Smooth muscle cell of the brain vasculature (primary cell): ENCODE measurements around the gene NAP1L1.
A peak's percentile ranks its signal among the peaks of the same experiment; 100 is the strongest.

Experiments
- DNase-seq: peaks from one replicate; pipeline ENCODE4 v3.0.0-alpha.2; 2012; ENCODE audit warnings: low read depth, low spot score

Gene NAP1L1

DNA sequence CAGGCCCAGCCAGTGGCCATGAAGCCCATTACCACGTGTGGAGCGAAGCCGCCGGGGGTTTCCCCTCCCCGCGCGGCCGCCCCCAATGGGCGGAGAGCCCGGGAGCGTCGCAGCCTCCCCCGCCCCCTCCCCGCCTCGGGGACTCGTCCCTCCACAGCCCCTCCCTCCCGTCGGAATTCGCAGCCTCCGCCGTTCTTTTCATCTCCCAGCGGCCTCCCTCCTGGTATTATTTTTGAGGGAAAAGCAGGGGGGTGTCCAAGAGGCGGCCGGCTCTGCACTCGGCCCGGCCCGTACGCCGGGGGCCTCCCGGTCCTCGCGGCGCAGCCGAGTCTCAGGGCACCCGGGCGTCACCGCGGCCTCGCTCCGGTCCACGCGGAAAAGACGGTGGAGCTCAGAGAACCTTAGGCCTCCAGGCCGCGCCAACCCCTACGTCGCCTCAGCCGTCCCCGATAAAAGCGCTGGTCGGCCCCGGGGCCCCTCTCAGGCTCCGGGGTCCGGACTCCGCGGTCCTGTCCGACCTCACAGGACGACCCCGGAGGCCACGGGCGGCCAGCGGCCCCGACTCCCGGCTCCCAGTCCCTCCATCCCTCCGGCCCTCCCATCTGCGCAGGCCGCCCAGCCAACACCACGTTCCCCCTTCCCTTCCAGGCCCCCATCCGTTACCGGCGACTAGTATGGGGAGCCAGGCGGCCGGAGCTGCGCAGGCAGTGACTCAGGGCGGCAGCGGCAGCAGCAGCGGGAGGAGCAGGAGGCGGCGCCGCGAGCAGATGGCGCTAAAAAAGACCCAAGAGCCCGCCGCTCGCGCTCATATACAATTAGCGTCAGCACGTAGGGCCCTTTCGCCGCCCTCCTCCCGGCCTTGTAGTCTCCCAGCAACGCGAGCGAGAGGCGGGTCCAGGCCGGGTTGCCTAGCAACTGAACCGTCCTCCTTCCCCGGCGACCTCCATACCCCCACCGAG lies at the start of gene NAP1L1:
Gene NAP1L1 (minus strand): TSS at position 782 of the 959 bp plus-strand sequence. CDS start 10,466 bp downstream, outside the sequence.
- DNase-seq, result peak; percentile 93

DNA sequence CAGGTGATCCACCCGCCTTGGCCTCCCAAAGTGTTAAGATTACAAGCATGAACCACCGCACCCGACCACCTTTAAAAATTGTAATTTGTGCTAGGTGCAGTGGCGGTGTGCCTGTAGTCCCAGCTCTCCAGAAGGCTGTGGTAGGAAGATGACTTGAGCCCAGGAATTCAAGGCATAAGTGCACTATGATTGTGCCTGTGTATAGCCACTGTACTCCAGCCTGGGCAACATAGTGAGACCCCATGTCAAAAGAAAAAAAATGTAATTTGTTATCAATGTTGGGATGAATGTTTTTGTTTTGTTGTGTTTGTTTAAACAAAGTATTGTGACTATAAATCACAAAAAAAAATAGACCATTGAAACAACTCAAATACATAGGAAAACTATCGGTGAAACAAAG lies 43.1 kb upstream of the NAP1L1 start:
- DNase-seq, result no peak

DNA sequence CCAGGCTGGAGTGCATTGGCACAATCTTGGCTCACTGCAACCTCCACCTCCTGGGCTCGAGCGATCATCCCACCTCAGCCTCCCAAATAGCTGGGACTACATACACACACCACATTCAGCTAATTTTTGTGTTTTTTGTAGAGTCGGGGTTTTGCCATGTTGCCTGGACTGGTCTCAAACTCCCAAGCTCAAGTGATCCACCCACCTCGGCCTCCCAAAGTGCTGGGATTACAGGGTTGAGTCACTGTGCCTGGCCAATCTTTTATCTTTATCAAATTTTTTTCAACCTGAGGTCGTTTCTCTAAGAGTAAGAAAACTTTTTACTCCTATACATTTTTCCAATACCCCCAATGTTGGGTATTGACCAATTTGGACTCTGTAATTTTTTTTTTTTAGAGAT lies 40.0 kb upstream of the NAP1L1 start:
- DNase-seq, result no peak

- DNase-seq, result no peak
Observed at GRCh38 chr12:76123259-76124212, 39.1 kb upstream of the NAP1L1 start.

DNA sequence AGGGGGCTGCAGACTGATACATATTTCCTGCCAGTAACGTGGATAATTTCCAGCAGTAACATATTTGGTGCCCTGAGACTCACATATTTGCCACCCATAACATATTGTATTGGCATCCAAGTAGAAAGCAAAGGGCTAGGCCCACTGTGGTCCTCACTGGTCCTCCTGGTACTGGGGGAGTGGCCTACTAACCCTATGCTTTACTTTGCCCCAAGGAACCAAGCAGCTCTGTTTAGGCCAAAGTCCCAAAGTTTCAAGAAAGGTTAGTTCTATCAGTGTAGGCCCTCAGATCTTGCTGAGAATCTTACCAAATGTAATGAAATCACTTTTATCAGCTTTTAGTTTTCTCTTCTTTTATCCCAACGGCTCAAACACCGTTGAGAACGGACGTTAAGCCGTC lies 35.4 kb upstream of the NAP1L1 start:
- DNase-seq, result no peak

- DNase-seq, result no peak
Observed at GRCh38 chr12:76117751-76118150, 33.3 kb upstream of the NAP1L1 start.

DNA sequence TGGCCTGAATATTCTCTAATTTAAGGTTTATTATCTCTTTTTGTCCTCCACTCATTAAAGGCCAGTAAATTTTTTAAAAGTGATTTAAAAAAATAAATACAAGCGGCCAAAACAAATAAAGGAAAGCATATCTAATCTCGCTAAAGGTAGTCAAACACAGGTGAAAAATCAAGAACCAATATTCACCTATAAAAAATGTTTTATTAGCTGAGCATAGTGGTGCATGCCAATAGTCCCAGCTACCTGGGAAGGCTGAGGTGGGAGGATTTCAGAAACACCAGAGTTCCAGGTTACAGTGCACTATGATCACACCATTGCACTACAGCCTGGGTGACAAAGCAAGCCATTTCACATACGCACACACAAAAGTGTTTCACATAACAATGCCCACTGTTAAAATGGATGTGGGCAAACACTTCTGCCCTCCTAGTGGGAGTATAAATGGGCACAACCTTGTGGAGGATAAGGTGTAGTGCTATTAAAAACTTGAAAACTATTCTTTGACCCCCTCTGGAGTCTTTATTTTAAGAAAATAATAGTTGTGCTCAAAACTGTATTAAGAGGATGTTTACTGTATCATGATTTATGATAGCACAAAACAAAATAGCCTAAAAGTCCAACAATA lies 32.7 kb upstream of the NAP1L1 start:
- no peak for DNase-seq

- no peak for DNase-seq
Observed at GRCh38 chr12:76113800-76114757, 29.6 kb upstream of the NAP1L1 start.

DNA sequence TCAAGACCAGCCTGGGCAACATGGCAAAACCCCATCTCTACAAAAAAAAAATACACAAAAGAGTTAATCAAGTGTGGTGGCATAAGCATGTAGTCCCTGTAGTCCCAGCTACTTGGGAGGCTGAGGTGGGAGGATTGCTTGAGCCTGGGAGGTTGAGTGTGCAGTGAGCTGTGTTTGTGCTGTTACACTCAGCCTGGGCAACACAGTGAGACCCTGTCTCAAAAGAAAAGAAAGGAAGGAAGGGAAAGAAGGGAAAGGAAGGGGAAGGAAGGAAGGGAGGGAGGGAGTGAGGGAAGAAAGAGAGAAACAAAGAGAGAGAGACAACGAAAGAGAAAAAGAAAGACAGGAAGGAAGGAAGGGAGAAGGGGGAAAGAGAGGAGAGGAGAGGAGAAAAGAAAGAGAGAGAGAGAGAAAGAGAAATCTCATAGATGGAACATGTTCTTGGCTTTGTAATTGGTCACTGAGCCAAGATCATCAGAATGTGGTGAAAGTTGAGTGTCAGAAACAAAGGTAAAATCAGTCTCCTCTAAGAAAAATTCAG lies 26.8 kb upstream of the NAP1L1 start:
- DNase-seq, result no peak

DNA sequence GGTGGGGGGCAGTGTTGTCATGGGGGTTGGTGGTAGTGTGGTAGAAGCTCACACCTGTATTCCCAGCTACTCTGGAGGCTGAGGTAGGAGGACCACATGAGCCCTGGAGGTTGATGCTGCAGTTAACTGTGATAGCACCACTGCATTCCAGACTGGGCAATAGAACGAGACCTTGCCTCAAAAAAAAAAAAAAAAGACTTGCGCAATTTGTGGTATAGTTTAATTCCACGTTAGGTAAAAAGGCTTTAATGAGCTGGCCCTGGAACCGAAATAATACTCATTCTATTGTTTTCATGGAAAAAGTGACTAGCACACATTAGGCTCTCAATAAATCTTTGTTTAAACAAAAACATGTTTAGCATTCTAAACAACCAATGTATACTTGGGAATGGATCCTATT lies 25.4 kb upstream of the NAP1L1 start:
- DNase-seq, result no peak

GRCh38 chr12:76108356-76108755 lies 23.9 kb upstream of the NAP1L1 start:
- DNase-seq, result no peak

- no peak for DNase-seq
Observed at GRCh38 chr12:76106631-76107030, 22.1 kb upstream of the NAP1L1 start.

GRCh38 chr12:76103958-76104357 lies 19.5 kb upstream of the NAP1L1 start:
- DNase-seq, result no peak

- DNase-seq, result no peak
Observed at GRCh38 chr12:76101739-76102385, 17.4 kb upstream of the NAP1L1 start.

DNA sequence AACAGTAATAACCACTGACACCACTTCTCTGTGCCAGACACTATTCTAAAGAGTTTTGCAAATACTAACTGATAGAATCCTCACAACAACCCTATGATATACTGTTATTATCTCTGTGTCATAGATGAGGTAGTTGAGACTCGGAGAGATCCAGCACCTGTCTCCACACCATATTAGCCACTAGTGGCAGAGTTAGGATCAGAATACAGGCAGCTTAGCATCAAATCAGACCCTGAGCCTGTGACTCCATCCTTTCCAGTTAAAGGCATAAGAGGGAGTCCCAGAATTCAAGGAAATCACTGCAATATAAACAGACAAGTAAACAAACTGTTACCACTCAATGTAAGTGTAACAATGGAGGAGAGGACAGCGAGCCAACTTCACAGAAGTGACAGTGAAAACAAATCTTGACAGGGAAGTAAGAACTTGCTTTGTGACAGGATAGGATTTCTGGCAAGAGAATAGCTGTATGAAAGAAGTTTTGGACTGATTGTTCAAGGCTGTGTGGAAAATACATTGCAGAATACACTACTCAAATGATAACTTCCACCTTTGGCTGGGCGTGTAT lies 11.7 kb upstream of the NAP1L1 start:
- DNase-seq, result no peak

DNA sequence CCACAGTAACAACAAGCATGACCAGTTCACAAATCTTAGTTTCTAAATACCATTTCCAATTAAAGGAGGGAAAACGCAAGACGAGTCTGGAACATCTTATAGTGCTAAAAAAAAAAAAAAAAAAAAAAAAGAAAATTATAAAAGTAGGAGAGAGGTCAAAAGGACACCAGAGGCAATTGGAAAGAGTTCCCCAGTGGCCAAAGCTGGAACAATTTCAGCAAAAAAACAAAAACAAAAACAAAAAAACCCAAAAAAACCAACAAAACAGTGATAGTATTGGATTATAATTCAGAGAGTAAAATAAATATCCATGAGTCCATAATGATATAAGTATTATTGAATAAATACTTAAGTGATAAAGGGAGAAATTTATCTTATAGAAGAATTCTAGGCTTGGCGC lies 10.3 kb upstream of the NAP1L1 start:
- DNase-seq, result no peak

DNA sequence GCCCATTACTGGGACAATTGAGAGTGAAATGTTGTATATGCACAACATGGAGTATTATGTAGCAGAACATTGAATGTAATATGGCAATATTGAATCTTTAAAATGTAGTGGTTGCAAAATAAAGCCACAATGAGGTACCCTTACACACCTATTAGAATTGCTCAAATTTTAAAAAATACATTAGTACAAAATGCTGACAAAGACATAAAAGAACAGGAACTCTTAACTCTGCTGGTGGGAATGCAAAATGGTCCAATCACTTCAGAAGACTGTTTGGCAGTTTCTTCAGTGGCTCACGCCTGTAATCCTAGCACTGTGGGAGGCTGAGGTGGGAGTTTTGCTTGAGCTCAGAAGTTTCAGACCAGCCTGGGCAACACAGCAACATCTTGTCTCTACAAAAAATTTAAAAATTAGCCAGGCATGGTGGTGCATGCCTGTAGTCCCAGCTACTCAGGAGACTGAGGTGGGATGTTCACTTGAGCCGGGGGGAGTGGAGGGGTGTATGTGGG lies 6.8 kb upstream of the NAP1L1 start:
- DNase-seq, result no peak

- no peak for DNase-seq
Observed at GRCh38 chr12:76085520-76085868, 1.0 kb upstream of the NAP1L1 start.

DNA sequence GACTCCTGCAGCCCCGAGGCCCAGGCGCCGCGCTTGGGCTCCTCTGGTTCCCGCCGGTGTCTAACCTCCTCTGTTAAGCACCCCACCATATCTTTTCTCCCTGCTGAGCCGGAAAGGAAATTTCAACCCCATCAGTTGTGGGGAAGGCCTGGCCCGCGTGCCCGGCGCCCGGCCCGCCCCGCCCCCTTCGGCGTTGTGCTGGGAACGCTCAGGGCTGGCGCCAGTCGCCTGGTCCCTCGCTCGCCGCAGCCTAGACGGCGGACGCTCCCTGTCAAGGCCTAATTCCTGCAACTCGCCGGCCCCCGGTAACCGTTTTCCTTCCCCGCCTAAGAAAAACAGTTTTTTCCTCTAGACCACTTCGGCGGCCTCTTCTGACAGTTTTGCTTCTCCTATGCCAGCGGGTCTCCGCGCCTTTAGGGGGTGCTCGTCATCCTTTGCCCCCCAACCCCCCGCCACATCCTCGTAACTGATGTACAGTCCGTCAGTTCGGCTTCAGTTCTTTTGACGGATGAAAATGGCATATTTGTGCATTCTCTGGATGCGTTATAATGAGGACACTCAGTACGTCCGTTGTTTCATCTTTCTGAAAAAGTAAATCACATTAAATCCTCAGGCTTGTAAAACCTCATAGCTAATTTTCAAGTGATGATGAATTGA lies 506 bp upstream of the NAP1L1 start:
- DNase-seq, result no peak
